PC-9 (cell line): ENCODE measurements around the gene UPB1.

Source experiments
- EZH2 ChIP-seq: fragments of 200-600 bp; sonication (generic); IDR thresholded peaks from 2 replicates; pipeline ENCODE4 v1.8.0; 2017; ENCODE audit warnings: antibody characterized with exemption, low read depth
- TF ChIP-seq, protein P1 (sequence below): fragments of 200-600 bp; sonication (generic); conservative IDR thresholded peaks from 2 replicates; pipeline ENCODE4 v1.6.1; 2017; ENCODE audit warnings: mixed run types, antibody characterized with exemption, mild to moderate bottlenecking, moderate library complexity

DNA sequence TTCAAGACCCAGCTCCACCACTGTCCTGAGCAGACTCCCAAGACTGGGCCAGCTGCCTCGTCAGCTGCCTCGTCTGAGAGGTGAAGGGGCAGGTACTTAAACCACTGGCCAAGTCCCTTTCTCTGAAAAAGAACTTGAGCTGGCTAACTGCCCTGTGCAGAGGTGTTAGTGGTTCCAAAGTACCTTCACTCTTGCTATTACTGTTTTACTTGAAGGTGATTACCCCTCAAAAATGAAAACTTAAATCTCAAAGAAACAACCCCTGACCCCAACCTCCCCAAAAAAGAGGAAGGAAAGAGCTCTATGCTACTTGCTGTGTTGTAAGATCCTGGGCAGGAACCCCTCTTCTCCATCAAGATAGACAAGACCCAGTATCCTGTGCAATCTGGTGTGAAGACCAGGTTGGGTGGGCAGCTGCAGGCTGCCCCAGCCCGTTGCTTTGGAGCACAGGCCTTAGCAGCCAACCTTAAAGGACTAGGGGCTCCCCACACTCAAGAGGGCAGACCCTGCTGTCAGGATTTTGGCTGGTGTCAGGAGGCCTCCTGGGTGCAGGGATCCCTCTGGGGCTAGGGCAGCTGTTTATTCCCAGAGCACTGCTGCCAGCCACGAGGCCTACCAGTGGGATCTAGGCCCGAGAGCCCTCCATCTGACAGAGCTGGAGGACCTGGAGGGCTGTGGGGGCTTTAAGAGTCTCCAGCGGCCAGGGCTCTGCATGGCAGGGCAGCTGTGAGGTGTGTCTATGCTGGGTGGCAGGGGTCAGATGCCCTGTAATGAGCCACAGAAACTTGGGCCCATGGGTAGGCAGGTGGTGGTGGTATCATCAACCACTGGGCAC is 46.8 kb downstream of the UPB1 start:
- TF ChIP-seq, protein P1, sequence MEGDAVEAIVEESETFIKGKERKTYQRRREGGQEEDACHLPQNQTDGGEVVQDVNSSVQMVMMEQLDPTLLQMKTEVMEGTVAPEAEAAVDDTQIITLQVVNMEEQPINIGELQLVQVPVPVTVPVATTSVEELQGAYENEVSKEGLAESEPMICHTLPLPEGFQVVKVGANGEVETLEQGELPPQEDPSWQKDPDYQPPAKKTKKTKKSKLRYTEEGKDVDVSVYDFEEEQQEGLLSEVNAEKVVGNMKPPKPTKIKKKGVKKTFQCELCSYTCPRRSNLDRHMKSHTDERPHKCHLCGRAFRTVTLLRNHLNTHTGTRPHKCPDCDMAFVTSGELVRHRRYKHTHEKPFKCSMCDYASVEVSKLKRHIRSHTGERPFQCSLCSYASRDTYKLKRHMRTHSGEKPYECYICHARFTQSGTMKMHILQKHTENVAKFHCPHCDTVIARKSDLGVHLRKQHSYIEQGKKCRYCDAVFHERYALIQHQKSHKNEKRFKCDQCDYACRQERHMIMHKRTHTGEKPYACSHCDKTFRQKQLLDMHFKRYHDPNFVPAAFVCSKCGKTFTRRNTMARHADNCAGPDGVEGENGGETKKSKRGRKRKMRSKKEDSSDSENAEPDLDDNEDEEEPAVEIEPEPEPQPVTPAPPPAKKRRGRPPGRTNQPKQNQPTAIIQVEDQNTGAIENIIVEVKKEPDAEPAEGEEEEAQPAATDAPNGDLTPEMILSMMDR, result no peak
- no peak for TF ChIP-seq EZH2
